Fibroblast of lung (primary cell): Measurements from ENCODE around the gene KIF19. TPM values are rescaled to one million over a fixed set of nuclear protein-coding genes. Genes with fewer than 3 reads are reported as not detected.

Source experiments
- DNase-seq, 2 donors: peaks; one replicate each; pipeline versions ENCODE4 v3.0.0 to v3.0.0-alpha.2; 2010; ENCODE audit warnings: low read depth in 2 of 2
- H2AFZ ChIP-seq: 2 replicates; pipeline ENCODE4 v1.5.1; 2012; ENCODE audit warnings: low read length, control low read depth, inconsistent platforms
- H3K27ac ChIP-seq: 2 replicates; pipeline ENCODE4 v1.5.1; 2011; ENCODE audit warnings: low read length, control low read depth; ENCODE audit not compliant: insufficient read depth
- H3K27me3 ChIP-seq: 2 replicates; pipeline ENCODE4 v1.5.1; 2011; ENCODE audit warnings: mild to moderate bottlenecking, low read length; ENCODE audit not compliant: control insufficient read depth, insufficient read depth
- H3K36me3 ChIP-seq: 2 replicates; pipeline ENCODE4 v1.5.1; 2011; ENCODE audit warnings: low read length; ENCODE audit not compliant: control insufficient read depth, insufficient read depth
- H3K4me1 ChIP-seq: 2 replicates; pipeline ENCODE4 v1.5.1; 2011; ENCODE audit warnings: low read length; ENCODE audit not compliant: control insufficient read depth, insufficient read depth; ENCODE audit errors: extremely low read depth
- H3K4me2 ChIP-seq: 2 replicates; pipeline ENCODE4 v1.5.1; 2011; ENCODE audit warnings: low read length, control low read depth; ENCODE audit not compliant: insufficient read depth; ENCODE audit errors: extremely low read depth
- H3K4me3 ChIP-seq, 4 experiments: fragments of 200-600 bp in 1 of 4; sonication (generic) in 1 of 4; replicated peaks in 1 of 4; 2 replicates each; pipeline ENCODE4 v1.5.1; 2011 to 2016; ENCODE audit warnings: low read length in 4 of 4, low read depth in 3 of 4, mild to moderate bottlenecking in 3 of 4, control low read depth in 2 of 4, inconsistent platforms in 1 of 4, mixed read lengths in 1 of 4; ENCODE audit not compliant: insufficient read depth in 1 of 4; ENCODE audit errors: control extremely low read depth in 1 of 4
- H3K79me2 ChIP-seq: 2 replicates; pipeline ENCODE4 v1.5.1; 2012; ENCODE audit warnings: mild to moderate bottlenecking, low read length, inconsistent platforms; ENCODE audit not compliant: control insufficient read depth, insufficient read depth
- H3K9ac ChIP-seq: 2 replicates; pipeline ENCODE4 v1.5.1; 2011; ENCODE audit warnings: mild to moderate bottlenecking, low read length, control low read depth; ENCODE audit not compliant: insufficient read depth
- H3K9me3 ChIP-seq: 2 replicates; pipeline ENCODE4 v1.5.1; 2012; ENCODE audit warnings: low read depth, low read length; ENCODE audit not compliant: control insufficient read depth, insufficient read depth
- H4K20me1 ChIP-seq: 2 replicates; pipeline ENCODE4 v1.5.1; 2011; ENCODE audit warnings: low read length; ENCODE audit not compliant: control insufficient read depth, insufficient read depth; ENCODE audit errors: extremely low read depth
- CTCF ChIP-seq, 2 donors: IDR thresholded peaks in 1 of 2; conservative IDR thresholded peaks in 1 of 2; 1 replicate in 1 of 2; 2 replicates in 1 of 2; pipeline ENCODE4 v1.5.1; 2011 to 2012; ENCODE audit warnings: low read length in 2 of 2, control low read depth in 1 of 2, inconsistent platforms in 1 of 2, low read depth in 1 of 2, mild to moderate bottlenecking in 1 of 2
- EZH2 ChIP-seq: IDR thresholded peaks from 2 replicates; pipeline ENCODE4 v1.5.1; 2012; ENCODE audit warnings: low read length, control low read depth, mild to moderate bottlenecking; ENCODE audit errors: missing control alignments
- polyA plus RNA-seq, 2 donors: library from polyadenylated mRNA; depleted of rRNA in 1 of 2; stranded (reverse) in 1 of 2; unstranded in 1 of 2; fragments of >200 nt; gene quantifications; 2 replicates each; pipeline ENCODE4 v1.2.1, GENCODE V29; 2011 to 2012; ENCODE audit warnings: missing spikeins in 1 of 2
- total RNA-seq: library from RNA; depleted of rRNA; stranded (reverse); fragments of >200 nt; gene quantifications from 2 replicates; pipeline ENCODE4 v1.2.1, GENCODE V29; 2014

KIF19 gene
- total and polyA plus RNA-seq, 2 donors (not counting 1 experiment from before 2014, with no cell fraction given), result under 0.01 TPM; not detected in 1

- H3K4me2 ChIP-seq, result no peak overlapping the region
- no peaks in the 10 kb centered on the region for H3K36me3 ChIP-seq
- TF ChIP-seq CTCF (conservative IDR thresholded peaks at IDR 0.05 in 1 of 2, IDR thresholded peaks at IDR 0.05 in 1 of 2; ENCODE audit: low read depth in 1 of 2, low read length in 2 of 2) (no peak), EZH2 (no peak)
- peak in 1 of 2 donors; percentile 17 for DNase-seq
- H3K27ac ChIP-seq, result no peak overlapping the region
- H3K4me3 ChIP-seq, result no peak overlapping the region
- no peak overlapping the region for H2AFZ ChIP-seq
- no peaks in the 10 kb centered on the region for H3K9me3 ChIP-seq
- H3K27me3 ChIP-seq, result no peaks in the 10 kb centered on the region
- H3K4me1 ChIP-seq, result no peaks in the 10 kb centered on the region
- H3K79me2 ChIP-seq, result no peaks in the 10 kb centered on the region
- no peaks in the 10 kb centered on the region for H4K20me1 ChIP-seq
- no peak overlapping the region for H3K9ac ChIP-seq
Measured at GRCh38 chr17:74345433-74346241, 19.6 kb downstream of the KIF19 start.

- no peak for TF ChIP-seq CTCF (conservative IDR thresholded peaks at IDR 0.05 in 1 of 2, IDR thresholded peaks at IDR 0.05 in 1 of 2; ENCODE audit: low read depth in 1 of 2, low read length in 2 of 2)
- no peak for TF ChIP-seq EZH2
- Histone ChIP-seq H3K4me3 (no peak overlapping the region), H2AFZ (no peak overlapping the region), H3K4me2 (no peak overlapping the region), H3K27me3 (no peaks in the 10 kb centered on the region), H3K79me2 (no peaks in the 10 kb centered on the region), H3K36me3 (no peaks in the 10 kb centered on the region), H3K27ac (no peak overlapping the region), H3K9ac (no peak overlapping the region), H3K4me1 (no peaks in the 10 kb centered on the region), H4K20me1 (no peaks in the 10 kb centered on the region), H3K9me3 (no peaks in the 10 kb centered on the region)
- DNase-seq, result no peak
Measured at GRCh38 chr17:74347646-74348045, 21.6 kb downstream of the KIF19 start.

- Histone ChIP-seq H3K4me2 (no peak overlapping the region), H2AFZ (no peak overlapping the region), H3K79me2 (no peaks in the 10 kb centered on the region), H3K36me3 (no peaks in the 10 kb centered on the region), H3K27me3 (no peaks in the 10 kb centered on the region), H3K9ac (no peak overlapping the region), H4K20me1 (no peaks in the 10 kb centered on the region), H3K27ac (no peak overlapping the region), H3K4me1 (no peaks in the 10 kb centered on the region), H3K4me3 (no peak overlapping the region), H3K9me3 (no peaks in the 10 kb centered on the region)
- DNase-seq, result no peak
- TF ChIP-seq EZH2 (no peak), CTCF (conservative IDR thresholded peaks at IDR 0.05 in 1 of 2, IDR thresholded peaks at IDR 0.05 in 1 of 2; ENCODE audit: low read depth in 1 of 2, low read length in 2 of 2) (no peak)
Measured at GRCh38 chr17:74349120-74349519, 23.1 kb downstream of the KIF19 start.
